Ovary (tissue), 1 donor: ENCODE results near the gene CSGALNACT2.

Experiments
- EP300 ChIP-seq: sonication (generic); formaldehyde crosslinking; IDR thresholded peaks from one replicate; pipeline ENCODE4 v1.6.1; 2017; ENCODE audit warnings: antibody characterized with exemption
- POLR2A ChIP-seq: fragments of 450-650 bp; IDR thresholded peaks from one replicate; pipeline ENCODE4 v1.6.1; 2017; ENCODE audit warnings: antibody characterized with exemption, mild to moderate bottlenecking, moderate library complexity

- TF ChIP-seq EP300 (no peak), POLR2A (no peak)
Measured at GRCh38 chr10:43192884-43193283, 54.6 kb downstream of the CSGALNACT2 start.
